HEK293T (cell line): Measurements from ENCODE around the gene ANXA2.
A peak's percentile ranks its signal among the peaks of the same experiment; 100 is the strongest.

Experiments used
- CTCF ChIA-PET: fragments of 350-600 bp; formaldehyde crosslinking; extraction: SDS; loops from one replicate; lab custom pipeline; 2021; ENCODE audit warnings: antibody characterized with exemption, inconsistent platforms; lab: Yijun Ruan, JAX
- POLR2A ChIA-PET: fragments of 350-600 bp; formaldehyde crosslinking; extraction: SDS; loops from one replicate; lab custom pipeline; 2020; ENCODE audit warnings: antibody characterized with exemption, inconsistent platforms; lab: Yijun Ruan, JAX
- DNase-seq: peaks from one replicate; pipeline ENCODE4 v3.0.0; 2012; ENCODE audit warnings: mixed read lengths; ENCODE audit errors: extremely low spot score
- ARNT ChIP-seq: fragments of 450-650 bp; IDR thresholded peaks from 2 replicates; pipeline ENCODE4 v1.6.1; 2017; ENCODE audit warnings: mild to moderate bottlenecking
- BHLHE40 ChIP-seq: fragments of 450-650 bp; IDR thresholded peaks from 2 replicates; pipeline ENCODE4 v1.6.1; 2016; ENCODE audit warnings: mild to moderate bottlenecking, moderate library complexity, borderline replicate concordance
- CTBP1 ChIP-seq: fragments of 450-650 bp; IDR thresholded peaks from 2 replicates; pipeline ENCODE4 v1.6.1; 2016; ENCODE audit warnings: borderline replicate concordance
- ELF4 ChIP-seq: fragments of 450-650 bp; IDR thresholded peaks from 2 replicates; pipeline ENCODE4 v1.6.1; 2017; ENCODE audit warnings: antibody characterized with exemption
- FOXA1 ChIP-seq: fragments of 450-650 bp; IDR thresholded peaks from 2 replicates; pipeline ENCODE4 v1.6.1; 2016; ENCODE audit warnings: mild to moderate bottlenecking
- FOXK2 ChIP-seq: fragments of 450-650 bp; IDR thresholded peaks from 2 replicates; pipeline ENCODE4 v1.6.1; 2016; ENCODE audit warnings: mild to moderate bottlenecking
- FOXM1 ChIP-seq: fragments of 450-650 bp; IDR thresholded peaks from 2 replicates; pipeline ENCODE4 v1.6.1; 2017; ENCODE audit warnings: mild to moderate bottlenecking, borderline replicate concordance
- HDGF ChIP-seq: fragments of 450-650 bp; IDR thresholded peaks from 2 replicates; pipeline ENCODE4 v1.6.1; 2017; ENCODE audit warnings: antibody characterized with exemption, borderline replicate concordance
- L3MBTL2 ChIP-seq: fragments of 450-650 bp; conservative IDR thresholded peaks from 2 replicates; pipeline ENCODE4 v1.6.1; 2016; ENCODE audit warnings: mild to moderate bottlenecking
- NFRKB ChIP-seq: fragments of 450-650 bp; IDR thresholded peaks from 2 replicates; pipeline ENCODE4 v1.6.1; 2016; ENCODE audit warnings: mild to moderate bottlenecking, moderate library complexity
- SP1 ChIP-seq: fragments of 450-650 bp; IDR thresholded peaks from 2 replicates; pipeline ENCODE4 v1.6.1; 2017
- SUZ12 ChIP-seq: fragments of 450-650 bp; IDR thresholded peaks from 2 replicates; pipeline ENCODE4 v1.6.1; 2016; ENCODE audit warnings: mild to moderate bottlenecking
- TARDBP ChIP-seq: fragments of 450-650 bp; IDR thresholded peaks from 2 replicates; pipeline ENCODE4 v1.6.1; 2016
- ZNF384 ChIP-seq: fragments of 450-650 bp; IDR thresholded peaks from 2 replicates; pipeline ENCODE4 v1.6.1; 2016
- TF ChIP-seq, protein P1 (sequence below): fragments of 450-650 bp; IDR thresholded peaks from 2 replicates; pipeline ENCODE4 v1.6.1; 2016

ANXA2 gene

DNA sequence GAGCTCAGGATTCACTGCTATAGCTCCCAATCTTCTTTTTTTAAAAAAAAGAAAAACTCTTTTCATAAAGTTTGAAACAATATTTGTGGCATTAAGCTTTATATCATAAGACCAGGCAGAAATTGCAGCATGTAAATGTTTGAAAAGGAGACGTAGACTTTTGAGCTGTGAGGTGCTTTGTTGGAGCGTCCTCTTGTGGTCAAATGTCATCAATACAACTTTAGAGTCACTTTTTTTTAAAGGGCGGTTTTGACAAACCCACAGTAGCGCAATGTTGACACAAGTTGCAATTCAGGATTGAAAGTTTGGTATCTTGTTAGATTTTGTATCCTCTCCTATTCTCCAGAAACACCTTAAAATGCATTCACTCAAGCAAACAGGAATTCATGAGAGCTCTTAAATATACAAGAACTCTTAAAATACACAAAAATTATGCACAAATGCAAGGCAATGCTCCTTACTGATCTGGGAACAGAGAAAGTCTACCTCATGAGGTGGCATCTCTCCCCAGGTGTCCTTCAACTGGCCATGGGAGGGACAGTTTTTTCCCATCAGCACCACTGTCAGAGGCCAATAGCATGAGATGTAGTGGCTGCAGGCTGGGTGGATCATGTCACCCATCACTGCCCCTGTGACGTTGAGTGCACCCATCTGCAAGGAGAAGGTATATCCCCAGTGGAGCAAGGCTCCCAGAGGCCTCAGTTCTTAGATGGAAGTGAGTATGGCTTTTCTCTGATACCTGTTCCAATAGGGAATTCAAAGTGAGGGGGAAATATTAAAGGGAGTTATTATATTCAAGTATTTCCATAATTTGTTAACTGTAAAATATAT, 70.7 kb downstream of the ANXA2 start:
- TF ChIP-seq, protein P1, sequence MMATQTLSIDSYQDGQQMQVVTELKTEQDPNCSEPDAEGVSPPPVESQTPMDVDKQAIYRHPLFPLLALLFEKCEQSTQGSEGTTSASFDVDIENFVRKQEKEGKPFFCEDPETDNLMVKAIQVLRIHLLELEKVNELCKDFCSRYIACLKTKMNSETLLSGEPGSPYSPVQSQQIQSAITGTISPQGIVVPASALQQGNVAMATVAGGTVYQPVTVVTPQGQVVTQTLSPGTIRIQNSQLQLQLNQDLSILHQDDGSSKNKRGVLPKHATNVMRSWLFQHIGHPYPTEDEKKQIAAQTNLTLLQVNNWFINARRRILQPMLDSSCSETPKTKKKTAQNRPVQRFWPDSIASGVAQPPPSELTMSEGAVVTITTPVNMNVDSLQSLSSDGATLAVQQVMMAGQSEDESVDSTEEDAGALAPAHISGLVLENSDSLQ: no peak
- peak; percentile 36; the same call in 1 of the 2 replicates for TF ChIP-seq ZNF384
- POLR2A ChIA-PET: interaction anchor here (0.7 kb wide), 1 partner anchor 524 kb away, joined by 3 read pairs; no protein-coding TSS in a partner anchor
- CTCF ChIA-PET: interaction anchor here (0.6 to 1.9 kb wide), 22 partner anchors 16 to 794 kb away, joined by 3 to 9 read pairs (median 3); no protein-coding TSS in a partner anchor
- DNase-seq: no peak

GRCh38 chr15:60326343-60326742, 71.4 kb downstream of the ANXA2 start:
- TF ChIP-seq CTBP1 (no peak), FOXA1 (no peak), ARNT (no peak), TARDBP (no peak), FOXM1 (no peak), L3MBTL2 (no peak)
- TF ChIP-seq, protein P1: no peak
- ChIA-PET POLR2A (interaction anchor here (0.7 to 1.0 kb wide), 2 partner anchors 11 to 523 kb away, joined by 3 read pairs; no protein-coding TSS in a partner anchor), CTCF (interaction anchor here (0.6 to 1.9 kb wide), 22 partner anchors 17 to 793 kb away, joined by 3 to 9 read pairs (median 3); no protein-coding TSS in a partner anchor)
- no peak for DNase-seq

GRCh38 chr15:60325905-60326304, 71.9 kb downstream of the ANXA2 start:
- ChIA-PET CTCF (interaction anchor here (0.7 to 1.9 kb wide), 7 partner anchors 49 to 635 kb away, joined by 3 to 9 read pairs (median 5); no protein-coding TSS in a partner anchor), POLR2A (interaction anchor here (1.0 kb wide), 1 partner anchor 10 kb away, joined by 3 read pairs; no protein-coding TSS in a partner anchor)
- TF ChIP-seq BHLHE40 (no peak), CTBP1 (0 out of 2 replicates have a peak, but pooled peaks have one; percentile 7)
- TF ChIP-seq, protein P1: peak; percentile 58; the same call in 1 of the 2 replicates
- DNase-seq: no peak

DNA sequence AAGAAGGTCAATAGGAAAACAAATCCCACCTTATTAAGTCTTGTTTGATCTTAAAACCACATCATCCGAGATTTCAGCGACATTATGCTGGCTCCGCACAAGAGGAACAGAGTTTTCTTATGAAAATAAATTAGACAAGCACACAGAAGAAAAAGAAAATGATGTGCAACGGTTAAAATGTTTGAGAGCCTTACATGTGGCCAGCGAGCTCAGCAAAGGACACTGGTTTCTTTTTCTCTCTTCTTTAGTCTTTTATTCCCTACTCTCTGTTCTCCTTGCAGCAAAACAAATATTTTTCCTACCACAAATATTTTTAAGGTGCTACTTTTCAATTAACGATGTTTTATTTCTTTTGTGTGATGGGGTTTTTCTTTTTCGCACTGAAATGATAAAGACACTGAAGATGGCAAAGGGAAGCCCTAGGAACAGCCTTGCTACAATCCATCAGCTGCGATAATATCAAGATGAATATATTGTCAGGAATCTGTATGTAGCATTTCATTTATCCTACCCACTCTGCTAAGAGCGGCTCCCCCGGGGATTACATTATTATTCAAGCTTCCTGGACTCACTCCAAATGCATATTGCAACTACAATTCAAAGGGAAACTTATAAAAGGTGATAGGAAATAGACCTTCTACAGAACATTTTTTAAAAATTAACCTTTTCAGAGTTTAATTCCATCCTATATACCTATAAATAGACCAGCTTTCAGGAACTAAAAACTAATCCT, 72.9 kb downstream of the ANXA2 start:
- no peak for TF ChIP-seq NFRKB
- TF ChIP-seq SUZ12: no peak
- TF ChIP-seq ELF4: no peak
- no peak for TF ChIP-seq TARDBP
- TF ChIP-seq ARNT: no peak
- TF ChIP-seq, protein P1: no peak
- TF ChIP-seq SP1: no peak
- CTCF ChIA-PET: interaction anchor here (0.5 to 1.9 kb wide), 4 partner anchors 573 to 760 kb away, joined by 3 to 6 read pairs (median 4); no protein-coding TSS in a partner anchor
- DNase-seq: no peak
- POLR2A ChIA-PET: no interaction called here

- POLR2A ChIA-PET: no interaction called here
- DNase-seq: no peak
- CTCF ChIA-PET: no interaction called here
- TF ChIP-seq FOXK2: no peak
- TF ChIP-seq FOXA1: no peak
- no peak for TF ChIP-seq SP1
- no peak for TF ChIP-seq ZNF384
- no peak for TF ChIP-seq TARDBP
- no peak for TF ChIP-seq HDGF
- TF ChIP-seq FOXM1: no peak
- TF ChIP-seq SUZ12: no peak
- no peak for TF ChIP-seq ELF4
These were observed 74.5 kb downstream of the ANXA2 start for GRCh38 chr15:60323322-60323721.

GRCh38 chr15:60320365-60320764, 77.4 kb downstream of the ANXA2 start:
- ChIA-PET POLR2A (no interaction called here), CTCF (no interaction called here)
- no peak for DNase-seq
- TF ChIP-seq ZNF384: no peak
- no peak for TF ChIP-seq FOXM1
- TF ChIP-seq ARNT: no peak
- TF ChIP-seq, protein P1: no peak
